ENCODE results near the gene UBE2I.
"Not testable (repeated sequence)": the region's sequence is repeated elsewhere in the genome, so short reads cannot be mapped to it uniquely, and the experiment has no call there.

UBE2I gene

DNA sequence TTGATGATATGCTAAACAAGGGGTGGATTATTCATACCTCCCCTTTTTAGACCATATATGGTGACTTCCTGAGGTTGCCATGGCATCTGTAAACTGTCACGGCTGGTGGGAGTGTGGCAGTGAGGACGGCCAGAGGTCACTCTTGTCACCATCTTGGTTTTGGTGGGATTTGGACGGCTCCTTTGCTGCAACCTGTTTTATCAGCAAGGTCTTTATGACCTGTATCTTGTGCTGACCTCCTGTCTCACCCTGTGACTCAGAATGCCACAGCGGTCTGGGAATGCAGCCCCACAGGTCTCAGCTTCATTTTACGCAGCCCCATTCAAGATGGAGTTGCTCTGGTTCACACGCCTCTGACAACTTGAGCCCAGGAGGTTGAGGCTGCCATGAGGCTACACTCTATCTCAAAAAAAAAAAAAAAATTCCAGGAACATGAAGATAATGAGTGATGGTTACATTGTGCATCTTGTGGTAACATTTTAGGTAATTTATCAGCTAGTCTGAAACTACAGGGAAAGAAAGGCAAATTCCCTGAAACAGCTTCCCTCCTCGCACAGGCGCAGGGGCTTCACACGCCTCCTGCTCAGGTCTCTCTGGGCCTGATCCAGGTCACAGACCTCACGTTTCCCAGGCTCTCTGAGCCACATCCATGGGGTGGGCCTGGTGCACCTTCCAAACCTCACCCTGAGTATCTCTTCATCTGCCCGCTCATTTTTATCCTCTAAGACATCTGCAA lies 15.3 kb upstream of the UBE2I start:
- DNase-seq (ENCODE audit: low read depth) = no peak

DNA sequence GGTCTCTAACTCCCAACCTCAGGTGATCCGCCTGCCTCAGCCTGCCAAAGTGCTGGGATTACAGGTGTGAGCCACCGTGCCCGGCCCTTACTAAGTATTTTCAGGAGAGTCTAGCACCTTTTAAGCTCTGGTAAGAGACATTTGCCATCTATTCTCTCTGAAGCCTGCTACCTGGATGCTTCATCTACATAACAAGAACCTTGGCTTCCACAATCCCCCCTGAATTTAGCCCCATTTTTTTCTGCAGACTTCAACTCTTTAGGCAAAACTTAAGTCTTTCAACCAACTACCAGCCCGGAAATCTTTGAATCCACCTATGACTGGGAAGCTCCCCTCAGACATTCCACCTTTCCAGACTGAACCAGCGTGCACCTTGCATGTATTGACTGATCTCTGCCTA lies 14.0 kb upstream of the UBE2I start:
- DNase-seq (ENCODE audit: low read depth) = no peak

DNA sequence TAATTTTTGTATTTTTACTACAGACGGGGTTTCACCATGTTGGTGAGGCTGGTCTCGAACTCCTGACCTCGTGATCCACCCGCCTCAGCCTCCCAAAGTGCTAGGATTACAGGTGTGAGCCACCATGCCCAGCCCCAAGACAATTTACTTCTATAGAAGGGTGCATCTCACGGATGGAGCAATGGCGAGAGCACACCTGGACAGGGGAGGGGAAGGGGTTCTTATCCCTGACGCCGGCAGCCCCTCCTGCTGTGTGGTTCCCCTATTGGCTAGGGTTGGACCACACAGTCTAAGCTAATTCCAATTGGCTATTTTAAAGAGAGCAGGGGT lies 12.8 kb upstream of the UBE2I start:
- not testable (repeated sequence) for DNase-seq (ENCODE audit: low read depth)

DNA sequence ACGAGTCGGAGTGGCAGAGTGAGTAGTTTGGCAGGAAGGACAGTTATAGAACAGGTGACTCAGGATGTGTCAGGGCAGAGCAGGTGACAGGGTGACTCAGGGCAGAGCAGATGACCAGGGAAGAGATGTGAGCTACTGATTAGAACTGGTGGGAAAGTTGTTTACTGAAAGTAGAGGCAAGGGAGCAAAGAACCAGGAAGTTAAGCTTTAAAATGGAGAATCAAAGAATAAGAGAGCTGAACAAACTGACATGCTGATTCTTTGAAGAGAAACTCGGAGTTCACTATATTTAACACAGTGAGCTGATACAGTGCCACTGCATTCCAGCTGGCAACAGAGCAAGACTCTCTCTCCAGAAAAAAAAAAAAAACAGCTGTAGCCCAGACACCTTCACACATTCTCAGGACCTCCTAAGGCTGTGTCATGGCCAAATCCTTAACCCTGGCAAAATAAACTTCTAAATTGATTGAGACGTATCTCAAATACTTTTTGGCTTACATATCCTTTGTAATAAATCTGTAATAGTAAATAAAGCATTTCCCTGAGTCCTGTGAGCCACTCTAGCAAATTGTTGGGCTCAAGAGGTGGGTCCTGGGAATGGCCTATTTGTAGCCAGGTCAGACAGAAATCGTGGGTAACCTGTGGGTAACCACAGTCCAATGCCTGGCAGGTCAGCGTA lies 12.3 kb upstream of the UBE2I start:
- DNase-seq (ENCODE audit: low read depth) = peak; percentile 56

DNA sequence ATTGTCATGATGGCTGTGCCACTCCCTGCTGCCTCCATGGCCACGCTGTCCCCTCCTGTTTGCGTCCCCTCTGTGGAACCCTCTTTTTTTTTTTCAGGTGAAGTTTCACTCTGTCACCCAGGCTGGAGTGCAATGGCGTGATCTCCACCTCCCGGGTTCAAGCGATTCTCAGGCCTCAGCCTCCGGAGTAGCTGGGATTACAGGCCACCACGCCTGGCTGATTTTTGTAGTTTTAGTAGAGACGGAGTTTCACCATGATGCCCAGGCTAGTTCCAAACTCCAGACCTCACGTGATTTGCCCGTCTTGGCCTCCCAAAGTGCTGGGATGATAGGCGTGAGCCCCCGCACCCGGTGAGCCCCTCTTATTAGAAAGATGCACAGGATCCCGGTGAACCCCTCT lies 11.0 kb upstream of the UBE2I start:
- DNase-seq (ENCODE audit: low read depth) = no peak

DNA sequence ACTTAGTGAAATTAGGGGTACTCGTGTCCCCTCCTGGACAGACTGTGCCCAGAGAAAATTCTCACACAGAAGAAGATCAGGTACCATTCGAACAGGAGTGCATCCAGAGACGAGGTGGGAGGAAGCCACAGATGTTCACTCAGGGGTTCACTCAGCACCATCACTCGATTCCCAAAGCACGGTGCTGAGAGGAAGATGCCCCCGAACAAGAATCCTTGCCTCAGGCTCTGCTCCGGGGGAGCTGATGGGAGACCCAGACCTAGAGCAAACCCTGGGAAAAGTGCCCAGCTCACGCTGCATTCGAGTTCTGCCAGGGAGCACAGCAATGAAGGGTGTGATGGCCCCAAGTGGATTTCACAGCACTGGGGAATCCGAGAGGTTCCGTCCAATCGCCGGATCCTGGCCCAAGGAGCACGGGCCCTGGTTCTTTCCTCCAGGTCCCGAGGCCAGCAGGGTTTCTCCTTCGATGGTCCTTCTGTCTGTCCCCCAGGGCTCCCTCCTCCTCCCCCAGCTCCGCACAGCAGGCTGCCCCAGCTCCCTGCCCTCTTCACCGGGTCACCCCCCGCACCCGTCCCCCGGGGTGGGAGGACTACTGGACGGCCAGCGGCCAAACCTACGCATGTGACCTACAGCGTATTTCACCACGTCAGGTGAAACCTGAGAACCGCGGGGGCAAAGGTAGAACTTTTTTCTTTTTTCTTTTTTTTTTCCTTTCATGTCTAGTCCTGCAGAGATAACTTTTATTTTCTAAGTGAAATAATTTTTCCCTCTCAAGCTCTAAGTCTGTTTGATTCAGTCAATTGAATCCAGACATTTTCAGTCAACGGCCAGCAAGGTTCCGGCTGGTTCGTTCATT lies 10.2 kb upstream of the UBE2I start:
- DNase-seq (ENCODE audit: low read depth) = no peak

DNA sequence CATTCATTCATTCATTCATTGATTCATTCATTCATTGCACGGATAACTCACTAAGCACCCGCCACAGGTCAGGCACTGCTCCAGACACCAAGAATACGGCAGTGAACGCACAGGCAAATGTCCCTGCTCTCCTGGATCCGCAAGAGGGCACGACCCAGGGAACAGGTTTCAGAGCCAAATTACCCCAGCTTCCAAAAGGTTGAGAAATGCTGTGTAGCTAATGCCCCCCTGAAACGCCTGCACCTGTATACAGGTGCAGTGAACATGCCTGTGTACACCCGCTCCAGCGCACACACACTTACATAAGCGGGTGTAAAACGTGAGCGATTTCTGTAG lies 9.6 kb upstream of the UBE2I start:
- DNase-seq (ENCODE audit: low read depth) = no peak

DNA sequence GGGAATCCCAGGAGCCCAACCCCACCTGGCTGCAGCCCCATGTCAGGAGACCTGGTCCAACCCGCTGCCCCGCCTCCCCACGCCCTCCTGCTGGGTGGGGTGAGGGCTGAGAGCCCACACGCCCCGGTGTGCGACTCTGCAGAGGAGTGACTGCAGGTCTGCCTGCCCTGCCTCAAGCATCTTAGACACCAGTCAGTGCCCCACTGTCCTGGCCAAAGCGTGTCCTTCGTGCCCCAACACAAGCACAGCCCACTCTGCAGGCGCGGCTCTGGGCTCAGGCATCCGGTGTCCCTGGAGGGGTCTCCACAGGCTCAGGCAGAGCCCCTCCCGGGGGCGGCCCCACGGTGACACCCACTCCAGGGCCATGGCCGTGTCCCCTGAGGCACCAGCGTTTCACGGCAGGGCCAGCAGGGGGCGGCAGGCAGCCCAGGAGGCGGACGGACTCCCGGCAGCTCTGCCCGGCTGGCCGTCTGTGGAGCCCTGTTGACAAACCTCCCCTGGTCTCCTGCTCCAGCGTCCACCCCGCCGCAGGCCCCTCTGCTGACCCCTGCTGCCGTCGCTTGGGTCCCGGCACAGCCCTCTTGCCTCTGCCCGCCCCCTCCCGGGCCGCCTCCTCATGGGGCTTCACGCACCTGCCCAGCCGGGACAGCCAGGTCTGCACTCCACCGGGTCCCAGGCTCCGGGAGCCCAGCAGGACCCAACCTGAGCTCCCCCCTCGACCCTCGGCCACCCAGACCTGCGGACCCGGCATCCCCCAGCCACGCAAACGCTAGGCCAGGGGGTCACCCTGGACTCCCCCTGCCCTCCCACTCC lies 8.6 kb upstream of the UBE2I start:
- peak; percentile 43 for DNase-seq (ENCODE audit: low read depth)

DNA sequence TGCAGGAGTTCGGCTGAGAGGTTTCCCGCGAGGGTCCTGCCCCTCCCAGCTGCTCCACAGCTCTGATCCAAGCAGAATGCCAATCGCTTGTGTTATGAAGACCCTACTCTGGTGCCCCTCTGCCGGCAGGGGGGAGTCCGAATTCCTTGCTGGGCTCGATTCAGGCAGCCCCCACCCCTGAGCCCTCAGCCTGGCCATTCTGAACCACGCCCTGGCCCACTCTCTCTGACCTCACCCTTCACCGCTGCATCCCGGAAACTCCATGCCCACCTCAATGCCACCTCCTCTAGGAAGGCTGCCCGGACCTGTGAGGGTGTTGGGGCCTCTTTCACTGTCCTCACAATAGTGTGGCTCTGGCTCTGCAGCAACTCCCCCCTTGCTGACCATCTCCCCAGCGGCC lies 7.9 kb upstream of the UBE2I start:
- DNase-seq (ENCODE audit: low read depth) = no peak

DNA sequence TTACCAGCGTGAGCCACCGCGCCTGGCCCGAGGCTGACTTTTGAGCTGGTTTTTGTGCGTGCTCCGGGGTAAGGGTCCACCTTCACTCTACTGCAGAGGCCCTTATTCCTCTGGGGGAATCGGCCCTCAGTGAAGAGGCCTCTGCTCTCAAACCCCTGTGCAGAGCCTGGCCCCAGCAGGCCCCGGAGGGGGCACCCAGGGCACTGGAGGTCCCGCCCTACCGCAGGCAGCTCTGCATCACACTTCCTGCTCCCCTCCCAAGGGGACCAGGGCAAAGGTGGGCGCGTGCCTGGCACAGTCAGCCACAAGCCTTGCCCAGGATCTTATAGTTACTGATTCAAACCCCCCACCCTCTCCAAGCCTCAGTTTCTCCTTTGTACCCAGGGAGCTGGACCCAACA lies 3.6 kb upstream of the UBE2I start:
- DNase-seq (ENCODE audit: low read depth) = no peak

DNA sequence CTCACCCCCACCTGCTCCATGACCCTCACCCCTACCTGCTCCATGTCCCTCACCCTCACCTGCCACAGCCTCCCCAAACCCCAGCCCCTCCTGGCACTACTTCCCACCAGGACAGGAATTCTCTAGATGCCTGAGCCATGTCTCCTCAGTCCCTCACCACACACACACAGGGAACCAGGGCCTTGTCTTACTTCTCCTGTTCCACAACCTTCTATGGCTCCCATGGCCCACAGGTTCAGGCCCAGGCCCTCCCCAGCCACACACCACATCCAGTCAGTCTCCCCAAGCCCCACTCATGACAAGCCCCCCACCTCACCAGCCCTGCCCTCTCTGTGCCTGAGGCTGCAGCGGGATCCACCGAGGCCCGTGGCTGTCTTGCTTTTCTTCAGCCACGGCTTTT lies 3.1 kb upstream of the UBE2I start:
- no peak for DNase-seq (ENCODE audit: low read depth)

DNA sequence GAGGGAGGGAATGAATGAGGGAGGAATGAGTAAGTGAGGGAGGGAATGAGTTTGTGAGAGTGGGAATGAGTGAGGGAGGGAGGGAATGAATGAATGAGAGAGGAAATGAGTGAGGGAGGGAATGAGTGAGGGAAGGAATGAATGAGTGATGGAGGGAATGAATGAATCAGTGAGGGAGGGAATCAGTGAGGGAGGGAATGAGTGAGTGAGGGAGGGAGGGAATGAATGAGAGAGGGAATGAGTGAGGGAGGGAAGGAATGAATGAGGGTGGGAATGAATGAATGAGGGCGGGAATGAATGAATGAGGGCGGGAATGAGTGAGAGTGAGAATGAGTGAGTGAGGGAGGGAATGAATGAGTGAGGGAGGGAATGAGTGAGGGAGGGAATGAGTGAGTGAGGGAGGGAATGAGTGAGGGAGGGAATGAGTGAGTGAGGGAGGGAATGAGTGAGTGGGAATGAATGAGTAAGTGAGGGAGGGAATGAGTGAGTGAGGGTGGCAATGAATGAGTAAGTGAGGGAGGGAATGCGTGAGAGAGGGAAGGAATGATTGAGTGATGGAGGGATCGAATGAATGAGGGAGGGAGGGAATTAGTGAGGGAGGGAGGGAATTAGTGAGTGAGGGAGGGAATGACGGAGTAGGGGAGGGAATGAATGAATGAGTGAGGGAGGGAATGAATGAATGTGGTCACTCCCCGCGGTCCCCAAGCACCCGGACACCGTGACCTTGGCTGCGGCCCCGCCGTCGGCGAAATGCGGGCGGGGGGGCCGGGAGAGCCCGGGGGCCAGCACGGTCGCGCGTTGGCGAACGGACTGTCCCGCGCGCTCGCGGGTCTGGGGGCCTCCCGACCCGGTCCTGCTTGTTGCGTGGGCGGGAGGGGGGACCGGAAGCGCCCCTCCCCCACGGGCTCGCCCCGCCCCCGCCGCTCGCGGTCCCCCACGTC lies 1.1 kb upstream of the UBE2I start:
- no peak for DNase-seq (ENCODE audit: low read depth)

DNA sequence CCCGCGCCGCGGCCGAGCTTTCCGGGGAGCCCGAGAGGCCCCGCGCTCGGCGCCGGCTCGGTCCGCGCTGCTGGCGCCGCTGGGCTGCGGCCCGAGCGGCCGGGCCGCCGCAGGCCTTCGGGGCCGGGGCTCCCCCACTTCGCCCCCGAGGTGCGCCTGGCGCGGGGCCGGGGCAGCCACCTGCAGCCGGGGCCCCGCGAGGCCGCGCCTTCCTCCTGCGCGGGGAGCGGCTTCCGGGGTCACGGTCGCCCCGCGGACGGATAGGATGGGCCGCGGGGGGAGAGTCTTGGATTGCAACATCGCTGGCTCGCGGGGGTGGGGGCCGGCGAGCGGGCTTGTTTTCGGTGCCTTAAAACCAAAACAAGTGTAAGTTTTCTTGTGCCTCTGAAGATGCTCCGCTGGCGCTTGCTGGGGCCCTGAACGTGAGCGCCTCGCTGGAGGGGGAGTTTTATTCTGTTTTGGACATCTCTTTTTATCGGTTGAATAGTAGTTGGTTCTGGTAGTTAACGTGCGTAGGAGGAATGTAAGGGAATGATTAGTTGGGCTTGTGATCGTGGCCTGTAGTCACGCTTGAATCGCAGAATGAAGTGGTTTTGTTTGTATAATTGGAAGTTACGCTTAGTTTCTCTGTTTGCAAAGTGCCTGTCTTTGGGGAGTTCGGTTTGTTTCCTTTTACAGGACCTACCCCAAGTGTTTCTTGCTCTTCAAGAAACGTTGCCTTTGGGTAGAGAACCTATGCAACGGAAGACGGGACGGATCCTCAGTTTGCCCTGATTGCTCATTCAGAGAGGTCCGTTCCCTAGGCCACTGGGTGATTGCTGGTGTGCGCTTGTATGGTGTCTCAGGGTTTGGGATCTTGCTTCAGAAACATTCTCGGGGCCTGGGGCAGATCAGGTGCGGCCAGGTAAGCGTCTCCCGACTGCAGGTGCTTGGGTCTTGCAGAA lies 724 bp downstream of the UBE2I start:
- peak; percentile 71 for DNase-seq (ENCODE audit: low read depth)

DNA sequence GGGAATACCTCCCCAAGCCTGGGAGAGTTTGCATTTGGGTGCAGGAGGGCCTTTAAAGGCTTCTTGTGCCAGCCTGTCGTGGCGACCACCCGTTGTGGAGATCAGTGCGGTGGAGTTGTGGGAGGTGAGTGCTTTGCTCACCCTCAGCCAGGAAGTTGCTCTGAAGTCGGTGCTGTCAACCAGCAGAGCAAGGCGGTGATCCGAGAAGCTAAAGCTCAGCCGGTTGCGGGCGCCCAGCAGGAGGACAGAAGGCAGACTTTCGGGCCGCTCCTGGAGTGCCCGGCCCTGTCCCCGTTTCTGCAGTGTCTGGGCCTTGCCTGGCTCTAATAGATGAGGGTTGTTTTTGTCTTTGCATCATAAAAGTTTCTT lies 1.4 kb downstream of the UBE2I start:
- peak; percentile 42 for DNase-seq (ENCODE audit: low read depth)

DNA sequence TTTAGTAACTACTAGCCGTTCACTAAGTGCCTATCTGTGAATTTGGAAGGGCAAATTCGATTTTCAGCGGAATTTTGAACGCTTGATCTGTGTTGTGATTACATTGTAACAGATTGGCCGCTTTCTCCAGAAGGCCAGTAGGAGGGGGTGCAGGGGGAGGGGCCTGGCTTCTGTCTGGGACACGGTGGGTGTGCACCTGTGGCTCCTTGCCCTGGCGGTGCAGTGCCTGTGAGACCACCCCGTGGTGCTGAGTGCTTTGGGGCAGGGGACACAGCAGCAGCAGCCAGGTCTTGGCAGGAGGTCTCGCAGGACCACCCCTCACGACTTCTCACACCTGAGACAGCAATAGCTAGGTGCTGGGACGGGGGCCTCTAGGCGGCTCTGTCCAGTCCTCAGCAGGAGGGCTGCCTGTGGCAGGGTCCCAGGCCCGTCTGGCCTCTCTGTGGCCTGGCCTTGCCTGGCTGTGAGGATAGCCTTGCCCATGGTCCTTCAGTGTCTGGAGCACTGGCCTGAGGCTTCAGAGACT lies 1.8 kb downstream of the UBE2I start:
- DNase-seq (ENCODE audit: low read depth) = no peak

DNA sequence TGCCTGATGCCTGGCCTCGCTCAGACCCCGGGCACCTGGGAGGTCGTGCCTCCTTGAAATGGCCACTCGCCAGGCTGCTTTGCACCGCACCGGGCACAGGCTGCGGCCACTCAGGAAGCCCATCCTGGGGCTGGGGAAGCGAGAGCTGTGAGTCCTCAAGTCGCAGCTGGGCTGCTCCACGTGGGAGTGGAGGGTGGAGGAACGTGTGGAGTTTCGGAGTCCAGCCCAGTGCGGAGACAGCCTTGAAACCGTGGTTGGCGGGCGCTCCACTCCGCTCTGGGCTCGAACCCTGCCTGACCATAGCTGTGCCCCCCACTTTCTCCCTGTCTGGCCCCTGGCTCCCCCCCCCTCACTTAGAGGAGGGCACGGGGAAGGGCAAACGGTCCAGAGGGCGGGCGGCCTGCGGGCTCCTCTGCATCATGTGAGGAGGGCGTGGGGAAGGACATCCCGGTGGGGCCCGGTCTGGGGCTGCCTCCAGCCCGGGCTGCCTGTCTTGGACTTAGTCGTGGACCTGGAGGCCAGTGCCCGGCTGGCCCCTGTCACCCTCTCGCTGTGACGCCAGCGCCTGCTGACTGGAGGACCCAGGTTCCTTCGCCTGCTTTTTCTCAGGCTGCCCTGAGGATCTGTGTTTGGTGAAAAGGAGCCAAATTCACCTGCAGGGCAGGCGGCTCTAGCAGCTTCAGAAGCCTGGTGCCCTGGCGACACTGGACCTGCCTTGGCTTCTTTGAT lies 2.5 kb downstream of the UBE2I start:
- DNase-seq (ENCODE audit: low read depth) = peak; percentile 52

DNA sequence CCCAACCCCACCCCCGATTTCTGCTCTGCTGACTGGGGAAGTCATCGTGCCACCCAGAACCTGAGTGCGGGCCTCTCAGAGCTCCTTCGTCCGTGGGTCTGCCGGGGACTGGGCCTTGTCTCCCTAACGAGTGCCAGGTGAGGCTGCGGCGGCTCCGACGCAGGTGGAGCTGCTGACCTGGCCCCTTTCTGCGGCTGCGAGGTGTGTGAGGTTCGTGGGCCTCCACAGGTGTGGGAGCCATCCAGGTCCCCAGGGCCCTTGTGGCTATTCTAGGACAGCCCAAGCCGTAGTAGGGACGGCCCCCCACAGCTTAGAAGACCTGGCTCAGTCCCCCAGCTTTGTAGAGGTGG lies 3.0 kb downstream of the UBE2I start:
- DNase-seq (ENCODE audit: low read depth) = no peak

DNA sequence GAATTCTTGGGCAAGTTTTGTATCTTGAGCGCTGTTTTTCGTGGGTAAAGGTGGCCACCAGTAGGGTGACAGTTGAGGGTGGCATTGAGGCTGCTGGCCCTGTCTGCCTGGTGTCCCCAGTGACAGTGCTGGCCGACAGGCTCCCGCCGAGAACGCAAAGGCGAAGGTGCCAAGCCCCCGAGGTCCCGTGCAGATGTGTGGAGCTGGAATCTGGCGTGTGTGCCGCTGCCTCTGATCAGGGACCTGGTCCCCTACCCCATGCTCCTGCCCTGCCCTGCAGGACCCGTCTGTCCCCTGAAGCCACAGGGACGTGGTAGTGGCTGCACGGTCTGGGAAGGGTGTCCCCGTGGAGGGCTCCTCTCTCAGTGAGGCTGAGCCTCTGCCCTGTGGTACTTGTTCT lies 3.5 kb downstream of the UBE2I start:
- DNase-seq (ENCODE audit: low read depth) = no peak

DNA sequence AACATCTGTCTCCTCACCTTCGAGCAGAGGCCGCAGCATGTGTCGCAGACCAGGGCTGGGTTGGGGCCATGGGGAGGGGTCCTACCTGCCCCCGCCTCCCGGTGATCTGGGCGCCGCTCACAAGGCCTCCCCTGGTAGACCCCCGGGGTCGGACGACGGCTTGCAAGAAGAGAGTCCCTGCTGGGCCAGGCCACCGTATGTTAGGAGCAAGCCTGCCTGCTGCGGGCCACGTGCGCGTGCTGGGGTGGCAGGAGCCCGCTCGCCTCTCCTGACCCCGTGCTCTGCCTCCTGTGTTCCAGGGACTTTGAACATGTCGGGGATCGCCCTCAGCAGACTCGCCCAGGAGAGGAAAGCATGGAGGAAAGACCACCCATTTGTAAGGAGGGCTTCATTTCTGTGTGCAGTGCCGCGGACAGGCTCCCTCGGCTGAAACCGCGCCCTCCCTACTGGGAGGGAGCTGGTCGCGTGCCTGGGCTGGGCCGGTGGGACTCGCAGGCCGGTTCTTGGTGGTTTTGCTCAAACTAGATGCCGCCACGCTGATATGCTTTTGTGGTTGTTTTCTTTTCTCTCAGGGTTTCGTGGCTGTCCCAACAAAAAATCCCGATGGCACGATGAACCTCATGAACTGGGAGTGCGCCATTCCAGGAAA lies 4.4 kb downstream of the UBE2I start:
- DNase-seq (ENCODE audit: low read depth) = no peak
